GM19025 (cell line): ENCODE data around the gene C6orf118.

ENCODE experiments used
- ATAC-seq: cut with Tn5 transposase; IDR thresholded peaks from one replicate; pipeline ENCODE4 v1.9.1; 2021; ENCODE audit warnings: mild to moderate bottlenecking, low read depth, moderate library complexity; ENCODE audit not compliant: unreplicated experiment

Gene C6orf118

GRCh38 chr6:165245287-165245686 is 64.1 kb downstream of the C6orf118 start:
- no peak for ATAC-seq

GRCh38 chr6:165244524-165245247 is 64.7 kb downstream of the C6orf118 start:
- no peak for ATAC-seq

- no peak for ATAC-seq
Measured at GRCh38 chr6:165243801-165244200, 65.6 kb downstream of the C6orf118 start.

- no peak for ATAC-seq
Measured at GRCh38 chr6:165236326-165236725, 73.1 kb downstream of the C6orf118 start.

- no peak for ATAC-seq
Measured at GRCh38 chr6:165232731-165233488, 76.5 kb downstream of the C6orf118 start.

GRCh38 chr6:165231581-165232561 is 77.5 kb downstream of the C6orf118 start:
- ATAC-seq: no peak

- ATAC-seq: no peak
Measured at GRCh38 chr6:165231177-165231576, 78.2 kb downstream of the C6orf118 start.
